GM18520 (cell line): ENCODE data around the gene POLR2B.

Experiments used
- ATAC-seq: cut with Tn5 transposase; IDR thresholded peaks from one replicate; pipeline ENCODE4 v1.9.1; 2021; ENCODE audit not compliant: unreplicated experiment

The POLR2B gene

GRCh38 chr4:57078685-57079521 is 100.2 kb downstream of the POLR2B start:
- no peak for ATAC-seq
